HUES64 (cell line): ENCODE data around the gene FAM9B. TPM values are rescaled to one million over a fixed set of nuclear protein-coding genes. Genes with fewer than 3 reads are reported as not detected.

Experiments
- H3K27ac ChIP-seq: 2 replicates; pipeline ENCODE4 v1.7.0; 2013; ENCODE audit warnings: low read depth, low read length, inconsistent platforms
- H3K27me3 ChIP-seq: 2 replicates; pipeline ENCODE4 v1.6.1; 2013; ENCODE audit warnings: mild to moderate bottlenecking, low read length; ENCODE audit not compliant: insufficient read depth
- H3K36me3 ChIP-seq: 2 replicates; pipeline ENCODE4 v1.6.1; 2013; ENCODE audit warnings: mild to moderate bottlenecking, low read length; ENCODE audit not compliant: insufficient read depth
- H3K4me1 ChIP-seq: 2 replicates; pipeline ENCODE4 v1.6.1; 2013; ENCODE audit warnings: mild to moderate bottlenecking, low read length, moderate library complexity; ENCODE audit not compliant: insufficient read depth
- H3K4me3 ChIP-seq: 2 replicates; pipeline ENCODE4 v1.5.1; 2013; ENCODE audit warnings: mild to moderate bottlenecking, low read length, moderate library complexity
- H3K9ac ChIP-seq: 2 replicates; pipeline ENCODE4 v1.6.1; 2013; ENCODE audit warnings: mild to moderate bottlenecking, low read depth, low read length
- H3K9me3 ChIP-seq: 2 replicates; pipeline ENCODE4 v1.6.1; 2013; ENCODE audit warnings: low read depth, low read length; ENCODE audit not compliant: insufficient read depth
- WGBS: fragments of 150-250, 120-280 bp; methylation state at CpG from one replicate; pipeline ENCODE4 v1.1.7; 2013; ENCODE audit warnings: missing lambda C conversion rate; 5-methylcytosine and 5-hydroxymethylcytosine counted together
- polyA plus RNA-seq, 2 experiments: library from polyadenylated mRNA; stranded (reverse); fragments of 50-300 nt; gene quantifications; one replicate each; pipeline ENCODE4 v1.2.3, GENCODE V29; 2013

Gene FAM9B
- polyA plus RNA-seq (2013, experiment 1 of 2) = not detected
- polyA plus RNA-seq (2013, experiment 2 of 2) = not detected

GRCh38 chrX:9033989-9034388 lies at the start of gene FAM9B:
TSS of gene FAM9B (minus strand) at chrX:9034127. CDS start at chrX:9032986, 1,141 bp downstream.
- H3K36me3 ChIP-seq = no peaks in the 10 kb centered on the region
- 95% methylated on average over 9 of the region's 11 CpGs for WGBS

GRCh38 chrX:9081271-9081670 lies 47.3 kb upstream of the FAM9B start:
- Histone ChIP-seq H3K27ac (no peak overlapping the region), H3K9me3 (no peaks in the 10 kb centered on the region), H3K4me3 (no peak overlapping the region), H3K9ac (no peak overlapping the region), H3K36me3 (no peaks in the 10 kb centered on the region), H3K4me1 (no peaks in the 10 kb centered on the region), H3K27me3 (no peaks in the 10 kb centered on the region)
- WGBS = 93% methylated on average over 2 of the region's 2 CpGs

More at GRCh38 chrX:9033989-9034388, at the start of gene FAM9B:
- H3K27ac ChIP-seq = no peak within 1 kb of the TSS
- no peak within 1 kb of the TSS for H3K4me3 ChIP-seq
- H3K27me3 ChIP-seq = no peaks in the 10 kb centered on the region
- no peaks in the 10 kb centered on the region for H3K4me1 ChIP-seq
- no peak within 1 kb of the TSS for H3K9ac ChIP-seq
- no peaks in the 10 kb centered on the region for H3K9me3 ChIP-seq

- 92% methylated on average over 4 of the region's 5 CpGs for WGBS
These were observed 40.4 kb upstream of the FAM9B start for GRCh38 chrX:9074326-9074725.

GRCh38 chrX:9072281-9072680 lies 38.4 kb upstream of the FAM9B start:
- no peak overlapping the region for H3K9ac ChIP-seq
- no peak overlapping the region for H3K4me3 ChIP-seq
- WGBS = 91% methylated on average over 4 of the region's 5 CpGs
- no peaks in the 10 kb centered on the region for H3K27me3 ChIP-seq
- no peaks in the 10 kb centered on the region for H3K9me3 ChIP-seq
- no peaks in the 10 kb centered on the region for H3K36me3 ChIP-seq
- H3K4me1 ChIP-seq = peaks cover 5% of the 10 kb centered on the region; the same call in 1 of the 2 replicates
- H3K27ac ChIP-seq = no peak overlapping the region

More at GRCh38 chrX:9074326-9074725, 40.4 kb upstream of the FAM9B start:
- H3K9me3 ChIP-seq = no peaks in the 10 kb centered on the region
- H3K27ac ChIP-seq = no peak overlapping the region
- H3K4me1 ChIP-seq = no peaks in the 10 kb centered on the region
- no peaks in the 10 kb centered on the region for H3K36me3 ChIP-seq
- H3K9ac ChIP-seq = no peak overlapping the region
- no peaks in the 10 kb centered on the region for H3K27me3 ChIP-seq
- no peak overlapping the region for H3K4me3 ChIP-seq

GRCh38 chrX:9071031-9071650 lies 37.2 kb upstream of the FAM9B start:
- no peak overlapping the region for H3K4me3 ChIP-seq
- no peaks in the 10 kb centered on the region for H3K9me3 ChIP-seq
- H3K36me3 ChIP-seq = no peaks in the 10 kb centered on the region
- no peak overlapping the region for H3K9ac ChIP-seq
- H3K27ac ChIP-seq = no peak overlapping the region
- H3K27me3 ChIP-seq = no peaks in the 10 kb centered on the region
- peaks cover 5% of the 10 kb centered on the region; the same call in 1 of the 2 replicates for H3K4me1 ChIP-seq
- 95% methylated on average over 4 of the region's 4 CpGs for WGBS

GRCh38 chrX:9069573-9069972 lies 35.6 kb upstream of the FAM9B start:
- H3K36me3 ChIP-seq = no peaks in the 10 kb centered on the region
- H3K9me3 ChIP-seq = no peaks in the 10 kb centered on the region
- no peak overlapping the region for H3K27ac ChIP-seq
- no peak overlapping the region for H3K4me3 ChIP-seq
- 93% methylated on average over 4 of the region's 5 CpGs for WGBS
- no peaks in the 10 kb centered on the region for H3K27me3 ChIP-seq
- peaks cover 5% of the 10 kb centered on the region; the same call in 1 of the 2 replicates for H3K4me1 ChIP-seq
- H3K9ac ChIP-seq = no peak overlapping the region

- H3K9me3 ChIP-seq = no peaks in the 10 kb centered on the region
- H3K4me3 ChIP-seq = no peak overlapping the region
- no peak overlapping the region for H3K27ac ChIP-seq
These were observed 30.8 kb upstream of the FAM9B start for GRCh38 chrX:9064694-9065093.

GRCh38 chrX:9062641-9063040 lies 28.7 kb upstream of the FAM9B start:
- no peak overlapping the region for H3K9ac ChIP-seq
- no peaks in the 10 kb centered on the region for H3K27me3 ChIP-seq
- 53% methylated on average over 3 of the region's 3 CpGs for WGBS

More at GRCh38 chrX:9064694-9065093, 30.8 kb upstream of the FAM9B start:
- no peaks in the 10 kb centered on the region for H3K36me3 ChIP-seq
- H3K4me1 ChIP-seq = peaks cover 5% of the 10 kb centered on the region; the same call in 1 of the 2 replicates
- H3K9ac ChIP-seq = no peak overlapping the region
- no peaks in the 10 kb centered on the region for H3K27me3 ChIP-seq

GRCh38 chrX:9055354-9055753 lies 21.4 kb upstream of the FAM9B start:
- H3K9me3 ChIP-seq = no peaks in the 10 kb centered on the region
- 94% methylated on average over 2 of the region's 2 CpGs for WGBS
- H3K27ac ChIP-seq = no peak overlapping the region
- H3K27me3 ChIP-seq = no peaks in the 10 kb centered on the region
- H3K4me3 ChIP-seq = no peak overlapping the region
- H3K4me1 ChIP-seq = no peaks in the 10 kb centered on the region
- H3K9ac ChIP-seq = no peak overlapping the region
- no peaks in the 10 kb centered on the region for H3K36me3 ChIP-seq

More at GRCh38 chrX:9062641-9063040, 28.7 kb upstream of the FAM9B start:
- H3K4me3 ChIP-seq = no peak overlapping the region
- no peaks in the 10 kb centered on the region for H3K36me3 ChIP-seq
- H3K4me1 ChIP-seq = no peaks in the 10 kb centered on the region
- no peaks in the 10 kb centered on the region for H3K9me3 ChIP-seq
- H3K27ac ChIP-seq = no peak overlapping the region

GRCh38 chrX:9052081-9052480 lies 18.2 kb upstream of the FAM9B start:
- Histone ChIP-seq H3K27ac (no peak overlapping the region), H3K9me3 (no peaks in the 10 kb centered on the region), H3K36me3 (no peaks in the 10 kb centered on the region), H3K4me3 (no peak overlapping the region), H3K27me3 (no peaks in the 10 kb centered on the region), H3K9ac (no peak overlapping the region), H3K4me1 (no peaks in the 10 kb centered on the region)
- WGBS = 94% methylated on average over 2 of the region's 3 CpGs

- WGBS = 100% methylated on average over 2 of the region's 3 CpGs
These were observed 16.4 kb upstream of the FAM9B start for GRCh38 chrX:9050331-9050730.

More at GRCh38 chrX:9050331-9050730, 16.4 kb upstream of the FAM9B start:
- no peaks in the 10 kb centered on the region for H3K27me3 ChIP-seq
- H3K4me1 ChIP-seq = no peaks in the 10 kb centered on the region
- no peak overlapping the region for H3K9ac ChIP-seq
- no peaks in the 10 kb centered on the region for H3K36me3 ChIP-seq
- no peak overlapping the region for H3K27ac ChIP-seq
- no peak overlapping the region for H3K4me3 ChIP-seq
- no peaks in the 10 kb centered on the region for H3K9me3 ChIP-seq
